NCI-H2227 treated with DMSO at 0.1 percent for 48 hours (cell line): ENCODE measurements around the gene PKP3.
"Not testable (repeated sequence)": the region's sequence is repeated elsewhere in the genome, so short reads cannot be mapped to it uniquely, and the experiment has no call there.

Experiments used
- DNase-seq: peaks from one replicate; lab custom pipeline; 2025; lab: John Stamatoyannopoulos, UW

The PKP3 gene

GRCh38 chr11:396948-397548, 3.0 kb downstream of the PKP3 start:
- peak; percentile 85 for DNase-seq

DNA sequence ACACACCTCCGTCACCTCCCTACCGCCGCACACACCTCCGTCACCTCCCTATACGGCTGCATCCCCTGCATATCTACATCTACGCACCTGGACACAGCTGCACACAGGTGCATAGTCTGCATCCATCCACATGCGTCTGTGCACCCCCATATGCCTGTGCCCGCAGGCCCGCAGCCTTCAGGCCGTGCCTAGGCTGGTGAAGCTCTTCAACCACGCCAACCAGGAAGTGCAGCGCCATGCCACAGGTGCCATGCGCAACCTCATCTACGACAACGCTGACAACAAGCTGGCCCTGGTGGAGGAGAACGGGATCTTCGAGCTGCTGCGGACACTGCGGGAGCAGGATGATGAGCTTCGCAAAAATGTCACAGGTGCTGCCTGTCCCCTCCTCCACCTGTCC, 4.8 kb downstream of the PKP3 start:
- no peak for DNase-seq

DNA sequence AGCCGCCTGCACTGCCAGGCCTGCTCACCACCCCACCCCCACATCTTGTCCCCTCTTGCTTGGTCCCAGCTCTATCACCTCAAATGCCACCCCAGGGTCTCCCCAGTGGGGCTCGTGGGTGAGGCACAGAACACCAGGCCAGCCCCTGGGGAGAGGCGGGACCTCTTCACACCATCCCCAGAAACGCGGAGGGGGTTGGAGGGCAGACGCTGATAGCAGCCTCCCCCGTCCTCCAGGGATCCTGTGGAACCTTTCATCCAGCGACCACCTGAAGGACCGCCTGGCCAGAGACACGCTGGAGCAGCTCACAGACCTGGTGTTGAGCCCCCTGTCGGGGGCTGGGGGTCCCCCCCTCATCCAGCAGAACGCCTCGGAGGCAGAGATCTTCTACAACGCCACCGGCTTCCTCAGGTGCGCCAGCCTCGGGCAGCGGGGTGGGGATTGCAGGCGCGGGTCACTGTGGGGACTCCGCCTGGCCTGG, 5.8 kb downstream of the PKP3 start:
- no peak for DNase-seq

DNA sequence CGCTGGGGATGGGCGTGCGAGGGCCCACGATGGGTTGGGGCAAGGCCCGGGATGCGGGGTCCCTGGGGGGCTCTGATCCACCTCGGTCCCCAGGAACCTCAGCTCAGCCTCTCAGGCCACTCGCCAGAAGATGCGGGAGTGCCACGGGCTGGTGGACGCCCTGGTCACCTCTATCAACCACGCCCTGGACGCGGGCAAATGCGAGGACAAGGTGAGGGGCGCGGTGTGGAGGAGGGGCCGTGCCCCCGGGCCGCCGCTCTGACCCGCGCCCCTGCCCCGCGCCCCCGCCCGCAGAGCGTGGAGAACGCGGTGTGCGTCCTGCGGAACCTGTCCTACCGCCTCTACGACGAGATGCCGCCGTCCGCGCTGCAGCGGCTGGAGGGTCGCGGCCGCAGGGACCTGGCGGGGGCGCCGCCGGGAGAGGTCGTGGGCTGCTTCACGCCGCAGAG, 6.3 kb downstream of the PKP3 start:
- DNase-seq = no peak

- DNase-seq = not testable (repeated sequence)
Measured at GRCh38 chr11:401196-401595, 7.2 kb downstream of the PKP3 start.

DNA sequence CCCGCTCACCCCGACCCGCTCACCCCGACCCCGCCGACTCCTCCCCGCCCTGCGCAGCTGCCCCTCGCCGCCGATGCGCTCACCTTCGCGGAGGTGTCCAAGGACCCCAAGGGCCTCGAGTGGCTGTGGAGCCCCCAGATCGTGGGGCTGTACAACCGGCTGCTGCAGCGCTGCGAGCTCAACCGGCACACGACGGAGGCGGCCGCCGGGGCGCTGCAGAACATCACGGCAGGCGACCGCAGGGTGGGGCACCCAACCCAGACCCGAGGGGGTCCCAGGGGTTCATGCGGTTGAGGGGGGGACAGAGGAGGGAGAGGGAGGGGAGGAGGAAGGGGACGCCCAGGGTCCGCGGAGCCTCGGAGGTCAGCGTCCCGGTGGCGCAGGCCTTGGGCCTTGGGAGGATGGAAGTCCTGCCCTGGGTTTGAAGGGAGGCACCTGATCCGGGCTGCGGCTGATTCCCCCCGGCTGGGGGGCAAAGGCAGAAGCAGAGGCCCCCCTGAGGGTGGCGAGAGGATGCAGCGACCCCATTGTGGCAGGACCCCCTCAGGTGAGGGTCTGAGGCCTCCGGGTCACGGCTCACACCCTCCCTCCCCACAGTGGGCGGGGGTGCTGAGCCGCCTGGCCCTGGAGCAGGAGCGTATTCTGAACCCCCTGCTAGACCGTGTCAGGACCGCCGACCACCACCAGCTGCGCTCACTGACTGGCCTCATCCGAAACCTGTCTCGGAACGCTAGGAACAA, 9.2 kb downstream of the PKP3 start:
- DNase-seq = no peak

DNA sequence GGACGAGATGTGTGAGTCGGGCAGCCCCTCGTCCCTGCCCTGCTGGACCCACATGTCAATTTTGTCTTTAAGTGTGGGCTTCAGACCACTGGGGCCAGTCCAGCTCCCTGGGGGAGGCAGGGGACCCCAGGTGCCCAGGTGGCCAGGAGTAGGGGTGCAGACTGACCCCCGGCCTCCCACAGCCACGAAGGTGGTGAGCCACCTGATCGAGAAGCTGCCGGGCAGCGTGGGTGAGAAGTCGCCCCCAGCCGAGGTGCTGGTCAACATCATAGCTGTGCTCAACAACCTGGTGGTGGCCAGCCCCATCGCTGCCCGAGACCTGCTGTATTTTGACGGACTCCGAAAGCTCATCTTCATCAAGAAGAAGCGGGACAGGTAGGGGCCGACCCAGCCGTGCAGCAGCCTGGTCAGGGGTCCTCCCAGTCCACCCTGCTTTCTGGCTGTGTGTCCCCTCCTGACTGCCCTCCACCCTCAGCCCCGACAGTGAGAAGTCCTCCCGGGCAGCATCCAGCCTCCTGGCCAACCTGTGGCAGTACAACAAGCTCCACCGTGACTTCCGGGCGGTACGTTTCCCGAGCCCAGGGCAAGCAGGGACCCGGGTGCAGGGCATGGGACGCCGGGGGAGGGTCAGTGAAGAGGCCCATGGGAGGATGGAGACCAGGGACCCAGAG, 9.9 kb downstream of the PKP3 start:
- no peak for DNase-seq

DNA sequence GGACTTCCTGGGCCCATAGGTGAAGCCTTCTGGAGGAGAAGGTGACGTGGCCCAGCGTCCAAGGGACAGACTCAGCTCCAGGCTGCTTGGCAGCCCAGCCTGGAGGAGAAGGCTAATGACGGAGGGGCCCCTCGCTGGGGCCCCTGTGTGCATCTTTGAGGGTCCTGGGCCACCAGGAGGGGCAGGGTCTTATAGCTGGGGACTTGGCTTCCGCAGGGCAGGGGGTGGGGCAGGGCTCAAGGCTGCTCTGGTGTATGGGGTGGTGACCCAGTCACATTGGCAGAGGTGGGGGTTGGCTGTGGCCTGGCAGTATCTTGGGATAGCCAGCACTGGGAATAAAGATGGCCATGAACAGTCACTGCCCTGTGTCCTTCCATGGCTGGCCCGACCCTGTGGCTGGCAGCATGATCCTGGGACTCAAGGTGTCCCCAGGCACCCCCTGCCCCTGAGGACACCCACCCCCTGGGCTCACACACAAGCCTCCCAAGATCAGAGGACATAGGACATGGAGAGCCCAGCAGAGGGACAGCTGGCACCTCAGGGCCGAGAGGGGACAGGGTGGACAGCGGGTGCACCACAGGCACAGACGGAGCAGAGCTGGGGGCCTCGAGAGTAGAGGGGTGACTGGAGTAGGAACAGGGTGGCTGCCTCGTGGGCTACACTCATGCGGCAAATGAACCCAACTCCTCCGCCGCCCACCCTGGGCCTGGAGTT, 10.7 kb downstream of the PKP3 start:
- no peak for DNase-seq

GRCh38 chr11:405323-405953, 11.4 kb downstream of the PKP3 start:
- DNase-seq = no peak

DNA sequence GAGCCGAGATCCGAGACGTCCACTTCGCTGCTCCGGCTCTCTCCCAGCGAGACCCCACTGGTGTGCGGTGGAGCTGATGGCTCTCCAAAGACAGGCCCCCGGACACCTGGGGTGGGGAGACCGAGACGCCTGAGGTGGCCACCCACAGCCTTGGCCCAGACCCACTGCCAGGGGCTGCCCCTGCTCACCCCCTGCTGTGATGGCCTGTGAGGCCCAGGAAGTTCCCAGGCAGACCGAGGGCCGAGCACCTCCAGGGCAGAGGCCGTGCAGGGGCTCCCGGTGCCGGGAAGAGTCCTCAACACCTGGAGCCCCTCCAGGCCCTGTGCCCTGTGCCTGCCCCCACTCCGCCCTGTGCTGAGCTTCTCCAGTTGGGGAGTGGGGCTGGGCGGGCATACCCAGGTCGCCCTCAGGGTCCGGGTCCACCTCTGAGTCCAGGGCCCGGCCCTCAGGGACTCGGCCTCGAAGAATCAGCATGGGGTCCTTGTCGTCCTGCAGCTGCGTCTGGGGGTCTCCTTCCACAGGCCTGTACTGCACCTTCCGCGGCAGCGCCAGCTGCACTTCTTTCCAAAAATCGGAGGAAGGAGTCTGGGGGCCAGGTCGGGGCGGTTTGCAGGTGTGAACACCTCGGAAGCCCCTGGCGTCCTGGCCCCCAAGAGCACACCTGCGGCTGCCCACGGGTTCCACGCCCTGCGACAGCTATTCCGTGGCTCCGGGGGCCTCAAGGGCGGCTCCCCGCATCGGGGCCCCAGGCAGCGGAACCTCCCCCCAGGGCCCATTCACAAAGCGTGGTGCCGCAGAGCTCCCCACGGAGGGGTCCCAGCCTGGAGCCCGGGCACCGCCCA, 12.2 kb downstream of the PKP3 start:
- DNase-seq = no peak

DNA sequence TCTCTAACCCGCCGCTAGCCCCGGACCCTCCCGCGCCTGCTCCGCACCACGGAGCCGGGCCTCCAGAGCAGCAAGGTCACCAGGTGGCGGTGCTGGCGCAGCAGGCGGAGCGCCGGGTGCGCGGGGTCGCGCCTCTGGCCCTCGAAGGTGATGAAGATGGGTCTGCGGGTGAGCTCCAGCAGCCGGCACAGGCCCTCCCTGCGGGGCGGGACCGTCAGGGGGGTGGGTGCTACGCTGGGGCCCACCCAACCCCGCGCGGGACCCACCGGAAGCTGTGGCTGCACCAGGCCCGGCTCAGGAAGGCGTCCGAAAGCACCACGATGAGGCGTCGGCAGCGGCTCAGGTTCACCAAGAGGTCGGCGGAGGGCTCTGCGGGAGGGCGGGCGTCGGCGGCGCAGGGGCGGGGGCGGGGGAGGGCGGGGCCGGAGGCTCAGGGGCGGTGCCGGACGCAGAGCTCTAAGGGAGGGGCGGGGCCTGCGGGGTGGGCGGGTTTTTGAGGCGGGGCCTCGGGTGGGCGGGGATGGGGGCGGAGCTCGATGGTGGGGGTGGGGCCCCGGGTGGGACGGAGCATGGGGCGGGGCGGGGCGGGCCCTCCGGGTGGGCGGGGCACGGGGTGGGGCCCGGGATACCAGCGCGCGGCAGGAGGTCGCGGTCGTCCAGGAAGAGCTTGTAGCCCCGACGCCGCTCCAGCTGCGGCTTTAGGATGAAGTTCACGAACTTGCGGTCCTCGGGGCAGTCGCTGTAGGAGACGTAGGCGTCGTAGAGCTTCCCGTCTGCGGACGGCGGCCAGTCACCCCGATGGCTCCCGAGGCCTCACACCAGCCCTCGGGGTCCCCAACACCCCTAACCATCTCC, 13.0 kb downstream of the PKP3 start:
- no peak for DNase-seq

DNA sequence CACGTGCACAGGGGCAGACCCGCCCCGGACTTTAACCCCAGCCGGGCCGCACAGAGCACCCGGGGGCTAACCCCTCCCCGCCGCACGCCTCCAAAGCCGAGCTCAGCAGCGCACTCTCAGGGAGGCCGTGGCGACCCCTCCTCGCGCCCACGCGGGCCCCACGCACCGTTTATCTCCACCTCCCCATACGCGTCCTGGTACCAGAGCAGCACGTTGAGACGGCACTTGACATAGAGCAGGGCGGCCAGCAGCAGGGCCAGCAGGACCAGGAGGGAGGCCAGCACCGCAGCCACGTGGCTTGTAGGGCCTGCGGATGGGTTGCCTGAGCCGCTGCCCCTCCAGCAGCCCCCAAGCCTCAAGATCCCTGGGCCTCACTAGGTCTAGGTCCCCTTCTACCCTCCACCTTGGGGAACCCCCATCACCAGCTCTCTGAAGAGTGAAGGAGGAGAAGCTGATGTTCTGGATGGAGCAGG, 13.7 kb downstream of the PKP3 start:
- DNase-seq = no peak

GRCh38 chr11:408154-409007, 14.4 kb downstream of the PKP3 start:
- no peak for DNase-seq

GRCh38 chr11:409008-409599, 15.1 kb downstream of the PKP3 start:
- no peak for DNase-seq

- DNase-seq = no peak
Measured at GRCh38 chr11:409600-410483, 15.8 kb downstream of the PKP3 start.

DNA sequence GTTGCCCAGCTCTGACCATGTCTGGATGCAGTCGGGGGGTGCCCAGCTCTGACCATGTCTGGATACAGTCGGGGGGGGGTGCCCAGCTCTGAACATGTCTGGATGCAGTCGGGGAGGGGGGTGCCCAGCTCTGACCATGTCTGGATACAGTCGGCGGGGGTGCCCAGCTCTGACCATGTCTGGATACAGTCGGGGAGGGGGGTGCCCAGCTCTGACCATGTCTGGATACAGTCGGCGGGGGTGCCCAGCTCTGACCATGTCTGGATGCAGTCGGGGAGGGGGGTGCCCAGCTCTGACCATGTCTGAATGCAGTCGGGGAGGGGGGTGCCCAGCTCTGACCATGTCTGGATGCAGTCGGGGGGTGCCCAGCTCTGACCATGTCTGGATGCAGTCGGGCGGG, 16.7 kb downstream of the PKP3 start:
- DNase-seq = not testable (repeated sequence)

GRCh38 chr11:411520-411919, 17.5 kb downstream of the PKP3 start:
- DNase-seq = not testable (repeated sequence)
